ENCODE data around the gene MYO6. TPM values are rescaled to one million over a fixed set of nuclear protein-coding genes. Genes with fewer than 3 reads are reported as not detected.

Gene MYO6
- total RNA-seq, 3 donors from 2014 or later (not counting 1 experiment from before 2014, with no cell fraction given), result 3.7 to 9.2 (median 6.6) TPM

DNA sequence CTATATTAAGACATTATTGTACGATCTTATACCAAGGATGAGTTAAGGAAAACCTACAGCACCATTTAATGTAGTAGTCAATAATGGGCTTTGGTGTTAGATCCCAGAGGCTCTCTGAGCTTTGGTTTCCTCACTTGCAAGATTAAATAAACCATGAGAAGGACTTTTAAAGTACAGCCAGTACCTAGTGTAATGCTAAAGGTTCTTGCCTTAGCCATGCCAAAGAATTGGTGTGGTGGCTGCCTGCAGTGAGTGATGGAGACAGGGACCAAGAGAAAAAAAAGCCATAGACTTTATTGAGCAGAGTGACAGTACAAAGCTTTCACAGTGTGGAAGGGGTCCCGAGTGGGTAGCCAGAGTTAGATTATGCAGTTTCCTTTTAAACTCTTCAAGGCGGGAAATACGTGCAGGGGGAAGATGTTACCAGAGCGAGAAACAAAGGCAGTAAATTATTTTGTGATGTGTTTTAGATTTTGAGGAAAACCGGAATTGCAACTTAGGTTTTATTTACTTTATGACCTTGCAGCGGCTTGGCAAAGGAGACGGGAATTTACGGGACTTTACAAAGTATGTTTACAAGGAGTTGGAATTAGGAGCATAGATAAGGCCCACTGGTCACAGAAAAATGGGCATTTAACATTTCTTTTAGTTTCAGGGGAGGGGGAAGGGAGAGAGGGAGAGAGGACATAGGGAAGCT, 100.4 kb downstream of the MYO6 start:
- Histone ChIP-seq H3K4me3 (ENCODE audit: low read length) (no peak overlapping the region), H3K9me3 (ENCODE audit: control insufficient read depth, insufficient read depth, low read length) (no peaks in the 10 kb centered on the region), H3K27me3 (ENCODE audit: control insufficient read depth, insufficient read depth, low read length) (no peaks in the 10 kb centered on the region), H3K4me1 (ENCODE audit: control insufficient read depth, insufficient read depth, low read length) (no peaks in the 10 kb centered on the region), H3K36me3 (ENCODE audit: control insufficient read depth, insufficient read depth, low read length) (no peaks in the 10 kb centered on the region), H3K27ac (ENCODE audit: low read length) (no peak overlapping the region)
- Mint-ChIP-seq H3K27me3 (ENCODE audit: low read depth in 2 of 2) (peaks cover 0 to 3% of the 10 kb centered on the region in 2 donors), H3K4me3 (no peak overlapping the region), H3K4me1 (no peaks in the 10 kb centered on the region), H3K9me3 (no peaks in the 10 kb centered on the region), H3K27ac (no peak overlapping the region), H3K36me3 (no peaks in the 10 kb centered on the region)
- no peak for ATAC-seq
- TF ChIP-seq, protein P1, sequence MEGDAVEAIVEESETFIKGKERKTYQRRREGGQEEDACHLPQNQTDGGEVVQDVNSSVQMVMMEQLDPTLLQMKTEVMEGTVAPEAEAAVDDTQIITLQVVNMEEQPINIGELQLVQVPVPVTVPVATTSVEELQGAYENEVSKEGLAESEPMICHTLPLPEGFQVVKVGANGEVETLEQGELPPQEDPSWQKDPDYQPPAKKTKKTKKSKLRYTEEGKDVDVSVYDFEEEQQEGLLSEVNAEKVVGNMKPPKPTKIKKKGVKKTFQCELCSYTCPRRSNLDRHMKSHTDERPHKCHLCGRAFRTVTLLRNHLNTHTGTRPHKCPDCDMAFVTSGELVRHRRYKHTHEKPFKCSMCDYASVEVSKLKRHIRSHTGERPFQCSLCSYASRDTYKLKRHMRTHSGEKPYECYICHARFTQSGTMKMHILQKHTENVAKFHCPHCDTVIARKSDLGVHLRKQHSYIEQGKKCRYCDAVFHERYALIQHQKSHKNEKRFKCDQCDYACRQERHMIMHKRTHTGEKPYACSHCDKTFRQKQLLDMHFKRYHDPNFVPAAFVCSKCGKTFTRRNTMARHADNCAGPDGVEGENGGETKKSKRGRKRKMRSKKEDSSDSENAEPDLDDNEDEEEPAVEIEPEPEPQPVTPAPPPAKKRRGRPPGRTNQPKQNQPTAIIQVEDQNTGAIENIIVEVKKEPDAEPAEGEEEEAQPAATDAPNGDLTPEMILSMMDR (IDR thresholded peaks at IDR 0.05), result no peak
- intact Hi-C loops (cut with micrococcal nuclease), result no loop called here
- DNase-seq, result no peak
- WGBS (ENCODE audit: insufficient coverage), result 89% methylated on average over 8 of the region's 9 CpGs

DNA sequence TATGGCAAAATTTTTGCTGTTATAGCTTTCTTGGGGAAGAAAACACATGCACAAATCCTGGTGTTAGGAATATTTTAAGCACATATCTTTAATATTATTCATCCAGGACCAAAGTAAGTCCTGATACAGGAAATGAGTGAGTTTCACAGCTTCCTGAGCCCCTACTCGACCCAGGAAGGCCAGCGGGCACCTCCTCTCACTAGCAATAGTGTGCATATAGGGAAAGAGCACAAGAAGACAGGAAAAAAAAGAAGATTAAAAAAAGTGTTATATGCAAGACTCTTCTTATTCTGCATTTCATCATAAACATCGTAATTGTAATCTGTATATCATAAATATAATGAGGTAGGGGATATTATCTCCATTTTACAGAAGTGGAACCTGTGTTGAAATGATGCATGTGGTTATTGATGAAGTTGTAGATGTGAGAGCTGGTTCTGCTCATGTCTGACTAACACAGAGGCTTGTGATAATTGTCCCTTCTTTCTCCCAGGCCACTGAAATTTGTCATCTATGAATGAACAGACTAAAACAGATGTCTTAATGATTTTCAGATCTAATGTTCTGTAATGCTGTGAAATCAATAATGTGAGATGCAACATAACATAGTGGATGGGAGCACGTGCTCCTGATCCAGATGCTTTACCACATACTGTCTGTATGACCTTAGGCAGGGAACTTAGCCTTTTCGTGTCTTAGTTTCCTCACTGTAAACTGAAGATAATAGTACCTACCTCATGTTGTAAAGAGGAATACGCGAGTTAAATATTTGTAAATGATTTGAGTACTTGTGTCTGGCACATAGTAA, 101.2 kb downstream of the MYO6 start:
- H3K36me3 Mint-ChIP-seq, result no peaks in the 10 kb centered on the region
- TF ChIP-seq, protein P1 (IDR thresholded peaks at IDR 0.05), result no peak

DNA sequence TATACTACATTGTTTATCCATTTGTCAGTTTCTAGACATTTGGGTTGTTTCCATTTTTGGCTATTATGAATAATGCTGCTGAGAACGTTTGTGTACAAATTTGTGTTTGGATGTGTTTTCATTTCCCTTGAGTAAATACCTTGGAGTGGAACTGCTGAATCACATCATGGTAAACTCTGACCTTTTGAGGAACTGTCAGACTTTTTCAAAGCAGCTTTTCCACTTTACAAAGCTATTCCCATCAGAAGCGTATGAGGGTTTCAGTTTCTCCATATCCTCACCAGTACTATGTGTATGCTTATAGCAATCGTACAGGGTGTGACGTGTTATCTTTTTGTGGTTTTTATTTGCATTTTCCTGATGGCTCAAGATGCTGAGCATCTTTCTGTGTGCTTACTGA, 103.7 kb downstream of the MYO6 start:
- H3K4me1 ChIP-seq (ENCODE audit: control insufficient read depth, insufficient read depth, low read length), result no peaks in the 10 kb centered on the region
- ATAC-seq (no peak), DNase-seq (no peak)
- no peaks in the 10 kb centered on the region for H3K9me3 ChIP-seq (ENCODE audit: control insufficient read depth, insufficient read depth, low read length)
- H3K27me3 Mint-ChIP-seq (ENCODE audit: low read depth in 2 of 2), result no peaks in the 10 kb centered on the region
- H3K36me3 ChIP-seq (ENCODE audit: control insufficient read depth, insufficient read depth, low read length), result no peaks in the 10 kb centered on the region
- intact Hi-C loops (cut with micrococcal nuclease), result no loop called here
- H3K36me3 Mint-ChIP-seq, result no peaks in the 10 kb centered on the region
- WGBS (ENCODE audit: insufficient coverage), result 73% methylated on average over 4 of the region's 4 CpGs
- no peak overlapping the region for H3K4me3 ChIP-seq (ENCODE audit: low read length)
- no peaks in the 10 kb centered on the region for H3K9me3 Mint-ChIP-seq
- no peaks in the 10 kb centered on the region for H3K27me3 ChIP-seq (ENCODE audit: control insufficient read depth, insufficient read depth, low read length)
- TF ChIP-seq, protein P1 (IDR thresholded peaks at IDR 0.05), result no peak
- H3K27ac Mint-ChIP-seq, result no peak overlapping the region
- no peak overlapping the region for H3K27ac ChIP-seq (ENCODE audit: low read length)
- H3K4me1 Mint-ChIP-seq, result no peaks in the 10 kb centered on the region
- H3K4me3 Mint-ChIP-seq, result no peak overlapping the region

More for the DNA sequence above, 101.2 kb downstream of the MYO6 start:
- H3K9me3 Mint-ChIP-seq, result no peaks in the 10 kb centered on the region
- ATAC-seq, result no peak
- no peak for DNase-seq
- no peak overlapping the region for H3K27ac Mint-ChIP-seq
- Histone ChIP-seq H3K4me3 (ENCODE audit: low read length) (no peak overlapping the region), H3K9me3 (ENCODE audit: control insufficient read depth, insufficient read depth, low read length) (no peaks in the 10 kb centered on the region), H3K36me3 (ENCODE audit: control insufficient read depth, insufficient read depth, low read length) (no peaks in the 10 kb centered on the region), H3K27ac (ENCODE audit: low read length) (no peak overlapping the region), H3K4me1 (ENCODE audit: control insufficient read depth, insufficient read depth, low read length) (no peaks in the 10 kb centered on the region), H3K27me3 (ENCODE audit: control insufficient read depth, insufficient read depth, low read length) (no peaks in the 10 kb centered on the region)
- 76% methylated on average over 2 of the region's 7 CpGs for WGBS (ENCODE audit: insufficient coverage)
- H3K27me3 Mint-ChIP-seq (ENCODE audit: low read depth in 2 of 2), result peaks cover 0 to 2% of the 10 kb centered on the region in 2 donors
- intact Hi-C loops (cut with micrococcal nuclease), result no loop called here
- H3K4me3 Mint-ChIP-seq, result no peak overlapping the region
- H3K4me1 Mint-ChIP-seq, result no peaks in the 10 kb centered on the region

Measured in natural killer cell (primary cell).